ENCODE data around the gene FRMD1.

DNA sequence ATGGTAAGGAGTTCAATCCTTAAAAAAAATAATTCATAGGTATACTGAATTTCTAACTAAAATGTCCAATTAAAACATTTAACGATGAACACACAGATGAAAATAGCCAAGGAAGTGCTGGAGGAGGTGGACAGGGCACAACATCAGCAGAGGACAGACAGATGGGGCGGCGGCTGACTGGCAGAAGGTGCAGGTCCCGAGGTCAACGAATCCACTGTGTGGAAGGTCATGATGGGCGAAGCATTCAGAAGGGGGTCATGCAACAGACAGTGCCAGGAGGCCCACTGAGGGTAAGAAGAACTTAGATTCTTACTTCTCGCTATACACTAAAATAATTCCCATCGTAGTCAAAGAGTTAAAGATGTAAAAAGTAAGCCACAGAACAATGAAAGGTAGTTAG, 34.2 kb upstream of the FRMD1 start:
- TF ChIP-seq, protein P1, sequence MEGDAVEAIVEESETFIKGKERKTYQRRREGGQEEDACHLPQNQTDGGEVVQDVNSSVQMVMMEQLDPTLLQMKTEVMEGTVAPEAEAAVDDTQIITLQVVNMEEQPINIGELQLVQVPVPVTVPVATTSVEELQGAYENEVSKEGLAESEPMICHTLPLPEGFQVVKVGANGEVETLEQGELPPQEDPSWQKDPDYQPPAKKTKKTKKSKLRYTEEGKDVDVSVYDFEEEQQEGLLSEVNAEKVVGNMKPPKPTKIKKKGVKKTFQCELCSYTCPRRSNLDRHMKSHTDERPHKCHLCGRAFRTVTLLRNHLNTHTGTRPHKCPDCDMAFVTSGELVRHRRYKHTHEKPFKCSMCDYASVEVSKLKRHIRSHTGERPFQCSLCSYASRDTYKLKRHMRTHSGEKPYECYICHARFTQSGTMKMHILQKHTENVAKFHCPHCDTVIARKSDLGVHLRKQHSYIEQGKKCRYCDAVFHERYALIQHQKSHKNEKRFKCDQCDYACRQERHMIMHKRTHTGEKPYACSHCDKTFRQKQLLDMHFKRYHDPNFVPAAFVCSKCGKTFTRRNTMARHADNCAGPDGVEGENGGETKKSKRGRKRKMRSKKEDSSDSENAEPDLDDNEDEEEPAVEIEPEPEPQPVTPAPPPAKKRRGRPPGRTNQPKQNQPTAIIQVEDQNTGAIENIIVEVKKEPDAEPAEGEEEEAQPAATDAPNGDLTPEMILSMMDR (IDR thresholded peaks at IDR 0.05) = no peak
- no peak for TF ChIP-seq POLR2A (IDR thresholded peaks at IDR 0.05)
